ENCODE measurements around the gene CTDP1. TPM values are rescaled to one million over a fixed set of nuclear protein-coding genes. Genes with fewer than 3 reads are reported as not detected.
"Not testable (repeated sequence)": the region's sequence is repeated elsewhere in the genome, so short reads cannot be mapped to it uniquely, and the experiment has no call there.

Gene CTDP1
- polyA plus RNA-seq, 4 donors, result 12.4 to 16.8 (median 12.6) TPM

GRCh38 chr18:79718878-79719477, 39.4 kb downstream of the CTDP1 start:
- no peak for DNase-seq (ENCODE audit: low read depth in 4 of 4, low spot score in 3 of 4)

DNA sequence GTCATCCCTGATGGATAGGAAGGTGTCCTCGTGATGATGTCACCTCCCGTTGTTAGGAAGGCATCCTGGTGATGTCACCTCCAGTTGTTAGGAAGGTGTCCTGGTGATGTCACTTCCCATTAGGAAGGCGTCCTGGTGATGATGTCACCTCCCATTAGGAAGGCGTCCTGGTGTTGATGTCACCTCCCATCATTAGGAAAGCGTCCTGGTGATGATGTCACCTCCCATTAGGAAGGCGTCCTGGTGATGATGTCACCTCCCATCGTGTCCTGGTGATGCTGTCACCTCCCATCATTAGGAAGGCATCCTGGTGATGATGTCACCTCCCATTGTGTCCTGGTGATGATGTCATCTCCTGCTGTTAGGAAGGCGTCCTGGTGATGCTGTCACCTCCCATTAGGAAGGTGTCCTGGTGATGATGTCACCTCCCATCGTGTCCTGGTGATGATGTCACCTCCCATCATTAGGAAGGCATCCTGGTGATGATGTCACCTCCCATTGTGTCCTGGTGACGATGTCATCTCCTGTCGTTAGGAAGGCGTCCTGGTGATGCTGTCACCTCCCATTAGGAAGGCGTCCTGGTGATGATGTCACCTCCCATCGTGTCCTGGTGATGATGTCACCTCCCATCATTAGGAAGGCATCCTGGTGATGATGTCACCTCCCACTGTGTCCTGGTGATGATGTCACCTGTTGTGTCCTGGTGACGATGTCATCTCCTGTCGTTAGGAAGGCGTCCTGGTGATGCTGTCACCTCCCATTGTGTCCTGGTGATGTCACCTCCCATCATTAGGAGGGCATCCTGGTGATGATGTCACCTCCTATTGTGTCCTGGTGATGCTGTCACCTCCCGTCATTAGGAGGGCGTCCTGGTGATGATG, 40.1 kb downstream of the CTDP1 start:
- not testable (repeated sequence) for DNase-seq (ENCODE audit: low read depth in 4 of 4, low spot score in 3 of 4)

- no peak for DNase-seq (ENCODE audit: low read depth in 4 of 4, low spot score in 3 of 4)
These were observed 40.7 kb downstream of the CTDP1 start for GRCh38 chr18:79720359-79720733.

- no peak for DNase-seq (ENCODE audit: low read depth in 4 of 4, low spot score in 3 of 4)
These were observed 43.4 kb downstream of the CTDP1 start for GRCh38 chr18:79723036-79723435.

GRCh38 chr18:79723628-79724027, 44.0 kb downstream of the CTDP1 start:
- no peak for DNase-seq (ENCODE audit: low read depth in 4 of 4, low spot score in 3 of 4)

GRCh38 chr18:79724299-79725080, 44.9 kb downstream of the CTDP1 start:
- no peak for DNase-seq (ENCODE audit: low read depth in 4 of 4, low spot score in 3 of 4)

- DNase-seq (ENCODE audit: low read depth in 4 of 4, low spot score in 3 of 4), result no peak
These were observed 45.9 kb downstream of the CTDP1 start for GRCh38 chr18:79725486-79725885.

GRCh38 chr18:79726721-79727120, 47.1 kb downstream of the CTDP1 start:
- DNase-seq (ENCODE audit: low read depth in 4 of 4, low spot score in 3 of 4), result no peak

DNA sequence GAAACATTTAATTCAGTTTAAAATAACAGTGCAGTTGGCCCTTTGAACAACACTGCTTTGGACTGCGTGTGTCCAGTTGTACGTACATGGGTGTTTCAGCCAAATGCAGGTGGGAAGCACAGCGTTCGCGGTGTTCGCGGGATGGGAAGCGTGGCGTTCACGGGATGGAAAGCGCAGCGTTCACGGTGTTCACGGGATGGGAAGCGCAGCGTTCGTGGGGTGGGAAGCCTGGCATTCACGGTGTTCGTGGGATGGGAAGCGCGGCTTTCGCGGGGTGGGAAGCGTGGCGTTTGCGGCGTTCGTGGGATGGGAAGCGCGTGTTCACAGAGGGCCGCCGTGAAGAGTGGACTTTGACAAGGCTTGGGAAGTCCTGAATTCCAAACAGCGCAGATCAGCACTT, 47.6 kb downstream of the CTDP1 start:
- no peak for DNase-seq (ENCODE audit: low read depth in 4 of 4, low spot score in 3 of 4)

- DNase-seq (ENCODE audit: low read depth in 4 of 4, low spot score in 3 of 4), result no peak
These were observed 49.5 kb downstream of the CTDP1 start for GRCh38 chr18:79728931-79729586.

- no peak for DNase-seq (ENCODE audit: low read depth in 4 of 4, low spot score in 3 of 4)
These were observed 50.0 kb downstream of the CTDP1 start for GRCh38 chr18:79729611-79730010.

- DNase-seq (ENCODE audit: low read depth in 4 of 4, low spot score in 3 of 4), result no peak
These were observed 51.2 kb downstream of the CTDP1 start for GRCh38 chr18:79730804-79731203.

- DNase-seq (ENCODE audit: low read depth in 4 of 4, low spot score in 3 of 4), result not testable (repeated sequence)
These were observed 52.5 kb downstream of the CTDP1 start for GRCh38 chr18:79731881-79732720.

DNA sequence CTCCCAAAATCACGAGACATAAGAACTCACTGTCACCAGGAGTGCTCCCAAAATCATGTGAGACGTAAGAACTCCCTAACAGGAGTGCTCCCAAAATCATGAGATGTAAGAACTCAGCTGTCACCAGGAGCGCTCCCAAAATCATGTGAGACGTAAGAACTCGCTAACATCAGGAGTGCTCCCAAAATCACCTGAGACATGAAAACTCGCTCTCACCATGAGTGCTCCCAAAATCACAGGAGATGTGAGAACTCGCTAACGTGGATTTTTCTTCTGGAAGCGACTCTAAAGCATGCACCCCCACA, 53.1 kb downstream of the CTDP1 start:
- no peak for DNase-seq (ENCODE audit: low read depth in 4 of 4, low spot score in 3 of 4)

DNA sequence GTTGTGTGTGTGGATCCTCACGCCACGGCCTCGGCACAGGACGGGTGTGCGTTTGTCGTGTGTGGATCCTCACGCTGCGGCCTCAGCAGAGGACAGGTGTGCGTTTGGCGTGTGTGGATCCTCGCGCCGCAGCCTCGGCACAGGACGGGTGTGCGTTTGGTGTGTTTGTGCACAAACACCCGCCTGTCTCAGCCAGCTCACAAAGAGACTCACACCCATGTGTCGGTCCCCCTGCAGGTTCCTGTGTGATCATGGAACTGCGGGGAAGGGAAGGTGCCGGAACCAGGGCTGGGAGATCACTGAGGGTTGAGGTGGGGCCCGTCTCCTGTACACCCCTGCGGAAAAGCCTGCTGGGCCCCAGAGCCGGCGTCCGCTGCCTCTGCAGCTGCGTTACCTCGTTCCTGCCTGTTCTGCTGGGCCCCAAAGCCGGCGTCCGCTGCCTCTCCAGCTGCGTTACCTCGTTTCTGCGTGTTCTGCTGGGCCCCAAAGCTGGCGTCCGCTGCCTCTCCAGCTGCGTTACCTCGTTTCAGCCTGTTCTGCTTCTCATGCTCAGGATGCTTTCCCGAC, 53.6 kb downstream of the CTDP1 start:
- DNase-seq (ENCODE audit: low read depth in 4 of 4, low spot score in 3 of 4), result no peak

DNA sequence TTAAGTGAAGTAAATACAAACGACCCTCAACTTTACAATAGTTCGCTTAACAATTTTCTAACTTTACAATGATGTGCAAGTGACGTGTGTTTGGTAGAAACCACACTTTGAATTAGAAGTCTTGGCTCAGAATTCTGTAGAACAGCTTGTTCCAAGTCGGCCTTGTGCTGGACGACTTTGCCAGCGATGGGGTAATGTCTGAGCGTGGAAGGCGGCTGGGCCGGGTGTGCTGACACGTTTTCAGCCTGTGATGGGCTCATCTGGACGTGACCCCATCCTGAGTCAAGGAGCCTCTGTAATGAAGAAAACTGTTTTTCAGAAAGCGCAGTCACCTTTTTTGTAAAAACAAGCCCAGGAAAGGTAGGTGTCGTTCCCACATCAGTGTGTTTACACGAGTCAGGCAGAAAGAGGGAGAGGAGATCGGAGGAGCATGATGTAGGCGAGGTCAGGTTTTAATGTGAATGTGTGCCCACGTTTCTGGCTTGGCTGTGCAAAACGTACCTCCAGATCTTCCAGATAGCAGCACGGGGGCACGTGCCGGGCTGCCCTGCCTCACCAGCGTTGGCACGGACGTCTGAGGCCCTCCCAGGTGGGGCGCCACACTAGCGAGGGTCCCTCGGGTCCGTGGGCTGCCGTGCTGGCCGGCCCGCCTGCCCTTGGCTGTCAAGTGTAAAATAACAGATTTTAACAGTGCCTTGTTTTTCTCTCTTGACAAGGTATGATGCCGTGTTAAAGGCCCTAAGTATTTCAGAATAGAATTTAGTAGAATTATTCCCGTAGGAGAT, 54.6 kb downstream of the CTDP1 start:
- DNase-seq (ENCODE audit: low read depth in 4 of 4, low spot score in 3 of 4), result no peak

DNA sequence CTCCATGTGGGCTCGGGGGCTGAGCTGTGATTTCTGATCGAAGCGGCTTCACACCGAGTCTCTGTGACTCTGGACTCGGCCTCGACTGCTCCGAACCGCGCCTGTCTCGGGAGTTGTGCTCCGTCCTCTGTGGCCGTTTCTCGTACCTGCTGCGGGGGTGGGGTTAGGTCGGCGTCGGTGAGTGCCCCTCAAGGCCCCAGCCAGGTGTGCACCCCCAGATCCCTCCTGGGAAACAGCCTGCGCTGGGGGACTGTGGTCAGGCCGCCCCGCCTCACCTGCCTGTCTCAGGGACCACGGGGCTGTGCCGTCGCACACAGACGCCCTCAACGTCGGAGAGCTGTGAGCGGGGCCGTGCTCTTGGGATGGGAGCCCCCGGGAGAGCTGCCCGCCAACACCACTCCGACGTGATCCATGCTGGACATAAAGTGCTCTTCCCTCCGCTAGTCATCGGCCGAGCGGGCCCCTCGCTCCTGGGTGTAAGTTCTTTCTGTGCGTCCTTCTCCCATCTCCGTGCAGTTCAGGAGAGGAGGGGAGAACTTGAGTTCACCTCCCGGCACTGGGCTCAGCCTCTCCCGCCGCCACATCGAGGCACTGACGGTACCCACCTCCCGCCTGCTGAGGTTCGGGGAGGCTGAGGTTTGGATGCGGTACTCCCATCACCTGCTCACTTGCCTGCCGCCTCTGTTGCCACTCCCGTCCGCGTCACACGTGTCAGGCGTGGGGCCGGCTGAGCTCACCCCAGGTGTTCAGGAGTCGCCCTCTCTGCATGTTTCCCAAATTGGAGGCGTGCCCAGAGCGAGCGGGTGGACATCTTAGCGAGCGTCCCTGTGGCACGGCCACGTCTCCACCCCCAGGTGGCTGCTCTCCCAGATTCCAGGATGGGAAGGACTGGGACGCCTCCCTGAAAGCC, 55.7 kb downstream of the CTDP1 start:
- no peak for DNase-seq (ENCODE audit: low read depth in 4 of 4, low spot score in 3 of 4)

GRCh38 chr18:79736230-79736629, 56.6 kb downstream of the CTDP1 start:
- DNase-seq (ENCODE audit: low read depth in 4 of 4, low spot score in 3 of 4), result no peak

All from right renal pelvis (tissue), 4 donors.